HEK293T (cell line): Measurements from ENCODE around the gene NFASC.

Source experiments
- FOXM1 ChIP-seq: fragments of 450-650 bp; IDR thresholded peaks from 2 replicates; pipeline ENCODE4 v1.6.1; 2017; ENCODE audit warnings: mild to moderate bottlenecking, borderline replicate concordance
- SP1 ChIP-seq: fragments of 450-650 bp; IDR thresholded peaks from 2 replicates; pipeline ENCODE4 v1.6.1; 2017
- ZNF384 ChIP-seq: fragments of 450-650 bp; IDR thresholded peaks from 2 replicates; pipeline ENCODE4 v1.6.1; 2016

DNA sequence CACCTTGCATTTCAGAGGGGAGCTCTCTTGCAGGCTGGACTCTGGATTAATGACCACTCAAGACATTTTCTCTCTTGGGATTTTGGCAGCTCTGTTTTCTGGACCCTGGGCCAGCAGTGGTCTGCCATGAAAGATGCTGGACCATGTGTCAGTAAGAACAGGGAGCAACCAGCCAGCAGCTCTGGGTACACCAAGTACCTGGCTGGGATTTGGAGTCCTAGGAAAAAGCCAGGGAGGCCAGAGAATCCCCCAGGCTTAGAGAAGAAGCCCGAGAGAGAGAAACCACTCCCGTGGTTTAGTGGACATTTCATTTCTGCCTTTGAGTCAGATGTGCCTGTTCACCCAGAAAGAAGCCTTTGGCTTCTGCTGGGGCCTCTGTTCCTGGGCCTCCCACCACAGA is 2.5 kb downstream of the NFASC start:
- TF ChIP-seq ZNF384 (no peak), SP1 (no peak), FOXM1 (no peak)
